Astrocyte of the cerebellum (primary cell): ENCODE measurements around the gene INO80E.

Experiments used
- DNase-seq: peaks from one replicate; pipeline ENCODE4 v3.0.0-alpha.2; 2011; ENCODE audit warnings: low read depth
- H3K4me3 ChIP-seq: 2 replicates; pipeline ENCODE4 v1.5.1; 2011; ENCODE audit warnings: mild to moderate bottlenecking, low read depth, low read length, moderate library complexity
- CTCF ChIP-seq: IDR thresholded peaks from 2 replicates; pipeline ENCODE4 v1.5.1; 2012; ENCODE audit warnings: low read length, low read depth, moderate library complexity, mild to moderate bottlenecking; ENCODE audit errors: missing control alignments
- in situ Hi-C: cut with HindIII; loops from 2 replicates; pipeline ENCODE4 v1.10.0; 2017; ENCODE audit warnings: low sequenced_read_pairs

The INO80E gene

DNA sequence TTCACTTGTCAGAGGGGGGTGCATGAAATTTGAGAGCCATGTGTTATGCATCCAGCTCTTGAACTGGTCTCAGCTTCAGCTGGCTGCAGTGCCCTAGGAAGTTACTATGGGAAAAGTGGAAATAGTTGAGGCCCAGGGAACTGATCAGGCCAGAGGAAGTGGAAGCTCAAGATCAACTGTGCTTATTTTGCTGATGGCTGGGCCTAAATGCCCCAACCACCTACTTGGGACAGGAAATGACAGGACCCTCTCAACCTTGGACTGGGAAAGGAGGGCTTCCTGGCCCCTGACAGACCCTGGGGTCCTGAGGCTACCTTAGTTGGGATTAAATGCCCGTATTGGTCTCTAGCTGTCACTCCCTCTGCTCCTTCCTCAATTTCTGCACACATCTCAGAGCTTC is 23.5 kb upstream of the INO80E start:
- no peak for DNase-seq
- no peak overlapping the region for H3K4me3 ChIP-seq
- TF ChIP-seq CTCF: no peak
- in situ Hi-C loops: no loop called here

DNA sequence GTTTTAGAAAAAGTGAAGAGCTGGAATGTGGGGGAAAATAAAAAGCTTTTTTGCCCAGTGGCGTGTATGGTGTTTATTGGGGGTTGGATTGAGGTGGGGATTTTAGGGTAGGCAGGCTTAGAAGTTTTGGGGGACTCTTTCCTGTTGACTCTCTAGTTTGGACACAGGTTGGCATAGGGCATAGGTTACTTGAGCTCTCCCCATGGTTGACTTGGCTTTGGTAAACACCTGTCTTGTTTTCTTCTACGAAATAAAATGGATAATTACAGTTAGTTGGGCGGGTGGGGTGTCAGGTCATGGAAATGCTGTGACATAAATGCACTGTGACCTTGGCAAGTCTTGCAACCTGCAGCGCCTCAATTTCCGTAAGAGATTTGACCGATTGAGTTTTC is 23.1 kb upstream of the INO80E start:
- TF ChIP-seq CTCF: no peak
- no peak overlapping the region for H3K4me3 ChIP-seq
- in situ Hi-C loops: no loop called here
- no peak for DNase-seq

GRCh38 chr16:29973384-29974246 is 22.4 kb upstream of the INO80E start, which contains the start of gene TAOK2:
Gene TAOK2, plus strand, starts transcription at chr16:29973868. Its CDS starts 3,905 bp downstream, at chr16:29977773.
- no peak for TF ChIP-seq CTCF

DNA sequence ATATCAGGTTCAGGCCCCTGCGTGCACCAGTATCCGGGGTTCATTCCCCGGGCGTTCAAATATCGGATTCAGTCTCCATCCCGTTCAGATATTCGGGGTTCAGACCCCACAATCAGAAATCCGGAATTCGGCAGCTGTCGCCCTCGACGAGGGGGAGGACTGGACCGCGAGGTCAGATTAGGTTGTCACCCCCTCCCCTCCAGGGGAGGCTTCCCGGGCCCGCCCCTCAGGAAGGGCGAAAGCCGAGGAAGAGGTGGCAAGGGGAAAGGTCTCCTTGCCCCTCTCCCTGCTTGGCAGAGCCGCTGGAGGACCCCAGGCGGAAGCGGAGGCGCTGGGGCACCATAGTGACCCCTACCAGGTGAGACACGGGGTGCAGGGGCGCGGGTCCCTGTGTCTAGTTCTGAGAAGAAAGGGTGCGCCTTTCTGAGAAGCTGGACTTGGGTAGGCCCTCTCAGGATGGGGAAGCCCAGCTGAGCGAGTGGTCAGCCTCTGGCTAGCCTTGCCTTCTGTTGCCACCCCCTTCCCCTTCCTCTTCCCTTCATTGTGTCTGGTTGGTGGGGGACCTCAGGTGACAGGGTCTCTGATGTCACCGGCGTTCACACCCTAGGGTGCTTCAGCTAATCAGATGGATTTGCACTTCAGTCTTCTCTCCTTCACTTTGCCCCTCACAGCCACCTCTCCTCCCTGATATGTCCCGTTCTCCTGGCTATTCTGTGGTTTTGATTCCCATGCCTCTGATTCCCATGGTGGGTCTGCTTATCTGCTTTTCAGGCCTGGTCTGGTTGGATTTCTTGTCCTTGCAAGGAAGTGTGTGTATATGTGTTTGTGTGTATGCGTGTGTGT is 21.5 kb upstream of the INO80E start:
- in situ Hi-C loops: no loop called here
- TF ChIP-seq CTCF: no peak
- DNase-seq: no peak
- H3K4me3 ChIP-seq: peak overlapping the region; percentile 81

More at GRCh38 chr16:29973384-29974246, 22.4 kb upstream of the INO80E start, which contains the start of gene TAOK2:
- DNase-seq: peak; percentile 98
- in situ Hi-C loops: no loop called here
- peak within 1 kb of the TSS; percentile 81 for H3K4me3 ChIP-seq

DNA sequence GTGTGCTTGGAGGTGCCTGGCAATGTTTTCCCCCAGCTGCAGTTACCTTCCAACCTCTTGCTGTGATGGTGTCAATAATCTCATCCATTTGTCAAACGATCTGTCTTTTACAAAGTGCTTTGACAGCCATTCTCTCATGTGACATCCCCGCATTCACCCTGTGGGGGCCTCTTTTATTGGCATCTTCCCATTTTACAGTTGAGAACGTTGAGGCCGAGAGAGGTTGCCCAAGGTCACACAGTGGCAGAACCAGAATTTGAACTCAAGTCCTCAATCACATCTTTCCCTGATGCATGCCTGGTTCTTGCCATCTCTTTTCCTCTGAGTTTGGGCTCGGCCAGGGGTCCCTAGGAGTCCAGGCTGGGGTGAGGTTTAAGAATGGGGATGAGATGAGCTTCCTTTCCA is 20.9 kb upstream of the INO80E start:
- TF ChIP-seq CTCF: no peak
- in situ Hi-C loops: no loop called here
- DNase-seq: no peak
- H3K4me3 ChIP-seq: peak overlapping the region; percentile 81

GRCh38 chr16:29975811-29976511 is 20.1 kb upstream of the INO80E start:
- DNase-seq: no peak
- H3K4me3 ChIP-seq: peak overlapping the region; percentile 81
- no peak for TF ChIP-seq CTCF
- in situ Hi-C loops: no loop called here
